Neural cell (in vitro differentiated cells): ENCODE results near the gene POLR3B. TPM values are rescaled to one million over a fixed set of nuclear protein-coding genes. Genes with fewer than 3 reads are reported as not detected.

Source experiments
- H2AFZ ChIP-seq: fragments of 200-600, 300-800 bp; sonication (generic), shearing (Covaris generic); 2 replicates; pipeline ENCODE4 v1.6.0; 2014; ENCODE audit warnings: low read depth, mild to moderate bottlenecking, antibody characterized with exemption, low read length, moderate library complexity
- H3F3A ChIP-seq: fragments of 200-600 bp; shearing (Covaris generic); 2 replicates; pipeline ENCODE4 v1.6.1; 2016; ENCODE audit warnings: mild to moderate bottlenecking, moderate library complexity, mixed read lengths, antibody characterized with exemption, low read length; ENCODE audit not compliant: insufficient read depth, poor library complexity, severe bottlenecking
- H3K27ac ChIP-seq: fragments of 200-600, 300-800 bp; sonication (generic), shearing (Covaris generic); 2 replicates; pipeline ENCODE4 v1.5.1; 2014; ENCODE audit warnings: mild to moderate bottlenecking, low read length, moderate library complexity
- H3K27me3 ChIP-seq: fragments of 300-800, 200-600 bp; sonication (generic), shearing (Covaris generic); 2 replicates; pipeline ENCODE4 v1.6.0; 2014; ENCODE audit warnings: mild to moderate bottlenecking, low read depth, low read length, moderate library complexity; ENCODE audit not compliant: insufficient read depth
- H3K36me3 ChIP-seq: fragments of 300-800, 200-600 bp; sonication (generic), shearing (Covaris generic); 2 replicates; pipeline ENCODE4 v1.5.1; 2014; ENCODE audit warnings: mild to moderate bottlenecking, antibody characterized with exemption, low read length, moderate library complexity; ENCODE audit not compliant: insufficient read depth
- H3K4me2 ChIP-seq: fragments of 300-800, 200-600 bp; sonication (generic), shearing (Covaris generic); 2 replicates; pipeline ENCODE4 v1.6.0; 2014; ENCODE audit warnings: mild to moderate bottlenecking, low read length
- H3K4me3 ChIP-seq: fragments of 300-800, 200-600 bp; sonication (generic), shearing (Covaris generic); 2 replicates; pipeline ENCODE4 v1.5.1; 2014; ENCODE audit warnings: mild to moderate bottlenecking, low read length, moderate library complexity
- H3K79me2 ChIP-seq: fragments of 200-600 bp; shearing (Covaris generic); replicated peaks from 2 replicates; pipeline ENCODE4 v1.6.0; 2014; ENCODE audit warnings: mild to moderate bottlenecking, low read length, moderate library complexity; ENCODE audit not compliant: insufficient read depth
- H3K9ac ChIP-seq: fragments of 300-800, 200-600 bp; sonication (generic), shearing (Covaris generic); 2 replicates; pipeline ENCODE4 v1.6.1; 2016; ENCODE audit warnings: mild to moderate bottlenecking, low read length, mixed read lengths
- H3K9me2 ChIP-seq: fragments of 200-600 bp; shearing (Covaris generic); 2 replicates; pipeline ENCODE4 v1.6.1; 2016; ENCODE audit warnings: mild to moderate bottlenecking, low read length, mixed read lengths; ENCODE audit not compliant: insufficient read depth
- H3K9me3 ChIP-seq: fragments of 200-600, 300-800 bp; sonication (generic), shearing (Covaris generic); 2 replicates; pipeline ENCODE4 v1.6.1; 2016; ENCODE audit warnings: mild to moderate bottlenecking, mixed run types, low read length, moderate library complexity, mixed read lengths
- H4K20me1 ChIP-seq: fragments of 200-600 bp; shearing (Covaris generic); 2 replicates; pipeline ENCODE4 v1.6.1; 2016; ENCODE audit warnings: mild to moderate bottlenecking, mixed run types; ENCODE audit not compliant: insufficient read depth
- CTCF ChIP-seq: fragments of 450-650 bp; IDR thresholded peaks from 2 replicates; pipeline ENCODE4 v1.5.1; 2014; ENCODE audit warnings: antibody characterized with exemption, mild to moderate bottlenecking, moderate library complexity; ENCODE audit not compliant: poor library complexity, severe bottlenecking
- EP300 ChIP-seq: fragments of 450-650 bp; conservative IDR thresholded peaks from 2 replicates; pipeline ENCODE4 v1.6.1; 2014; ENCODE audit warnings: antibody characterized with exemption, mild to moderate bottlenecking, moderate library complexity; ENCODE audit not compliant: poor library complexity, severe bottlenecking
- EZH2 ChIP-seq: fragments of 200-600, 300-800 bp; shearing (Covaris generic), sonication (generic); IDR thresholded peaks from 2 replicates; pipeline ENCODE4 v1.6.1; 2014; ENCODE audit warnings: antibody characterized with exemption, low read length, borderline replicate concordance, mild to moderate bottlenecking; ENCODE audit not compliant: insufficient read depth, poor library complexity, severe bottlenecking
- MXI1 ChIP-seq: fragments of 450-650 bp; conservative IDR thresholded peaks from 2 replicates; pipeline ENCODE4 v1.6.1; 2014; ENCODE audit warnings: antibody characterized with exemption, mild to moderate bottlenecking; ENCODE audit not compliant: poor library complexity, severe bottlenecking
- POLR2AphosphoS5 ChIP-seq: IDR thresholded peaks from 2 replicates; pipeline ENCODE4 v1.6.1; 2012
- RAD21 ChIP-seq: fragments of 450-650 bp; conservative IDR thresholded peaks from 2 replicates; pipeline ENCODE4 v1.6.1; 2014; ENCODE audit warnings: antibody characterized with exemption, mild to moderate bottlenecking, moderate library complexity
- REST ChIP-seq: IDR thresholded peaks from 2 replicates; pipeline ENCODE4 v1.6.1; 2012; ENCODE audit warnings: borderline replicate concordance
- SMC3 ChIP-seq: fragments of 450-650 bp; conservative IDR thresholded peaks from 2 replicates; pipeline ENCODE4 v1.6.1; 2014; ENCODE audit warnings: antibody characterized with exemption, mild to moderate bottlenecking, moderate library complexity; ENCODE audit not compliant: poor library complexity
- TAF1 ChIP-seq: IDR thresholded peaks from 2 replicates; pipeline ENCODE4 v1.6.1; 2012; ENCODE audit warnings: low read depth
- polyA plus RNA-seq: library from polyadenylated mRNA; depleted of rRNA; stranded (reverse); fragments of >200 nt; gene quantifications from 2 replicates; pipeline ENCODE4 v1.2.3, GENCODE V29; 2014

Gene POLR3B
- polyA plus RNA-seq, 1 donor from 2014 or later = 4.3 TPM

GRCh38 chr12:106342397-106343213 lies 14.9 kb upstream of the POLR3B start:
- H3K4me2 ChIP-seq = no peak overlapping the region
- no peaks in the 10 kb centered on the region for H4K20me1 ChIP-seq
- no peaks in the 10 kb centered on the region for H3K9me2 ChIP-seq
- H3K9ac ChIP-seq = no peak overlapping the region
- H3K27ac ChIP-seq = no peak overlapping the region
- H3K79me2 ChIP-seq = no peaks in the 10 kb centered on the region
- H3K36me3 ChIP-seq = no peaks in the 10 kb centered on the region
- H3K27me3 ChIP-seq = no peaks in the 10 kb centered on the region
- H3K4me3 ChIP-seq = no peak overlapping the region
- H2AFZ ChIP-seq = no peak overlapping the region
- TF ChIP-seq MXI1 = no peak
- no peak for TF ChIP-seq SMC3
- TF ChIP-seq REST = no peak
- no peak for TF ChIP-seq RAD21
- no peak for TF ChIP-seq TAF1
- no peak for TF ChIP-seq CTCF
- no peak for TF ChIP-seq EP300
- TF ChIP-seq EZH2 = no peak
- no peak for TF ChIP-seq POLR2AphosphoS5
- H3K9me3 ChIP-seq = no peaks in the 10 kb centered on the region
- H3F3A ChIP-seq = no peaks in the 10 kb centered on the region

GRCh38 chr12:106343214-106343528 lies 14.4 kb upstream of the POLR3B start:
- Histone ChIP-seq H3K36me3 (no peaks in the 10 kb centered on the region), H3F3A (no peaks in the 10 kb centered on the region), H4K20me1 (no peaks in the 10 kb centered on the region), H2AFZ (no peak overlapping the region), H3K9me2 (no peaks in the 10 kb centered on the region), H3K9ac (no peak overlapping the region), H3K79me2 (no peaks in the 10 kb centered on the region), H3K27ac (no peak overlapping the region), H3K27me3 (no peaks in the 10 kb centered on the region), H3K4me3 (no peak overlapping the region), H3K9me3 (no peaks in the 10 kb centered on the region), H3K4me2 (no peak overlapping the region)
- no peak for TF ChIP-seq EZH2
